ENCODE data around the gene PLXNA4. TPM values are rescaled to one million over a fixed set of nuclear protein-coding genes. Genes with fewer than 3 reads are reported as not detected.

PLXNA4 gene
- total RNA-seq, 2 donors from 2014 or later = 24.0 to 42.7 TPM

GRCh38 chr7:132622081-132622480 is 45.8 kb upstream of the PLXNA4 start:
- Mint-ChIP-seq H3K27ac (no peak overlapping the region), H3K9me3 (no peaks in the 10 kb centered on the region), H3K4me1 (no peaks in the 10 kb centered on the region), H3K27me3 (ENCODE audit: insufficient read depth) (peaks cover 18% of the 10 kb centered on the region), H3K4me3 (no peak overlapping the region), H3K36me3 (ENCODE audit: low read depth) (no peaks in the 10 kb centered on the region)
- DNase-seq = no peak
- no peaks in the 10 kb centered on the region for H3K36me3 ChIP-seq (ENCODE audit: control insufficient read depth, insufficient read depth, low read length)
- H3K9me3 ChIP-seq (ENCODE audit: control insufficient read depth, low read length) = no peaks in the 10 kb centered on the region
- no peak overlapping the region for H3K27ac ChIP-seq (ENCODE audit: low read depth, low read length)
- no peaks in the 10 kb centered on the region for H3K4me1 ChIP-seq (ENCODE audit: control insufficient read depth, insufficient read depth, low read length)
- H3K4me3 ChIP-seq (ENCODE audit: low read length) = no peak overlapping the region
- 89% methylated on average over 4 of the region's 4 CpGs; no CpG with 5 or more reads in 1 of the 2 experiments for WGBS, 2 experiments (ENCODE audit: insufficient coverage in 1 of 2, insufficient read length in 1 of 2)
- H3K9ac ChIP-seq (ENCODE audit: extremely low read depth, low read length, poor library complexity, severe bottlenecking) = no peak overlapping the region
- TF ChIP-seq CTCF (conservative IDR thresholded peaks at IDR 0.05) = no peak
- peaks cover 8% of the 10 kb centered on the region for H3K27me3 ChIP-seq (ENCODE audit: control insufficient read depth, insufficient read depth, low read length, poor library complexity, severe bottlenecking)

- no peak overlapping the region for H3K27ac Mint-ChIP-seq
- H3K4me3 Mint-ChIP-seq = no peak overlapping the region
- peaks cover 18% of the 10 kb centered on the region for H3K27me3 Mint-ChIP-seq (ENCODE audit: insufficient read depth)
- no peak for DNase-seq
- no peaks in the 10 kb centered on the region for H3K9me3 Mint-ChIP-seq
- H3K36me3 Mint-ChIP-seq (ENCODE audit: low read depth) = no peaks in the 10 kb centered on the region
- H3K9ac ChIP-seq (ENCODE audit: extremely low read depth, low read length, poor library complexity, severe bottlenecking) = no peak overlapping the region
- no peaks in the 10 kb centered on the region for H3K9me3 ChIP-seq (ENCODE audit: control insufficient read depth, low read length)
- no peak for TF ChIP-seq CTCF (conservative IDR thresholded peaks at IDR 0.05)
- no peak overlapping the region for H3K4me3 ChIP-seq (ENCODE audit: low read length)
- H3K36me3 ChIP-seq (ENCODE audit: control insufficient read depth, insufficient read depth, low read length) = no peaks in the 10 kb centered on the region
- no peak overlapping the region for H3K27ac ChIP-seq (ENCODE audit: low read depth, low read length)
- H3K27me3 ChIP-seq (ENCODE audit: control insufficient read depth, insufficient read depth, low read length, poor library complexity, severe bottlenecking) = peaks cover 13% of the 10 kb centered on the region
- peaks cover 5% of the 10 kb centered on the region for H3K4me1 Mint-ChIP-seq
- WGBS, 2 experiments (ENCODE audit: insufficient coverage in 1 of 2, insufficient read length in 1 of 2) = 96 to 100% methylated on average over 4 to 6 of the region's 6 CpGs
- no peaks in the 10 kb centered on the region for H3K4me1 ChIP-seq (ENCODE audit: control insufficient read depth, insufficient read depth, low read length)
Measured at GRCh38 chr7:132619967-132620366, 43.7 kb upstream of the PLXNA4 start.

- WGBS, 2 experiments (ENCODE audit: insufficient coverage in 1 of 2, insufficient read length in 1 of 2) = 92% methylated on average over 2 of the region's 2 CpGs; no CpG with 5 or more reads in 1 of the 2 experiments
- H3K36me3 ChIP-seq (ENCODE audit: control insufficient read depth, insufficient read depth, low read length) = no peaks in the 10 kb centered on the region
- Mint-ChIP-seq H3K4me3 (no peak overlapping the region), H3K27ac (no peak overlapping the region), H3K27me3 (ENCODE audit: insufficient read depth) (peaks cover 19% of the 10 kb centered on the region), H3K36me3 (ENCODE audit: low read depth) (no peaks in the 10 kb centered on the region), H3K4me1 (peaks cover 13% of the 10 kb centered on the region), H3K9me3 (no peaks in the 10 kb centered on the region)
- no peak overlapping the region for H3K9ac ChIP-seq (ENCODE audit: extremely low read depth, low read length, poor library complexity, severe bottlenecking)
- no peak for TF ChIP-seq CTCF (conservative IDR thresholded peaks at IDR 0.05)
- no peak overlapping the region for H3K4me3 ChIP-seq (ENCODE audit: low read length)
- H3K4me1 ChIP-seq (ENCODE audit: control insufficient read depth, insufficient read depth, low read length) = no peaks in the 10 kb centered on the region
- H3K9me3 ChIP-seq (ENCODE audit: control insufficient read depth, low read length) = no peaks in the 10 kb centered on the region
- no peak for DNase-seq
- H3K27me3 ChIP-seq (ENCODE audit: control insufficient read depth, insufficient read depth, low read length, poor library complexity, severe bottlenecking) = peaks cover 10% of the 10 kb centered on the region
- H3K27ac ChIP-seq (ENCODE audit: low read depth, low read length) = no peak overlapping the region
Measured at GRCh38 chr7:132618956-132619305, 42.7 kb upstream of the PLXNA4 start.

All from endodermal cell (in vitro differentiated cells).